22Rv1 (cell line): ENCODE results near the gene ZNF710.

Source experiments
- H3K27ac ChIP-seq: fragments of 450-650 bp; 2 replicates; pipeline ENCODE4 v1.5.1; 2017
- ZFX ChIP-seq: fragments of 450-650 bp; IDR thresholded peaks from 2 replicates; pipeline ENCODE4 v1.6.1; 2017; ENCODE audit warnings: antibody characterized with exemption, borderline replicate concordance
- TF ChIP-seq, protein P1 (sequence below): fragments of 450-650 bp; IDR thresholded peaks from 2 replicates; pipeline ENCODE4 v1.5.1; 2017; ENCODE audit warnings: mild to moderate bottlenecking

The ZNF710 gene

GRCh38 chr15:90078965-90079364, 77.8 kb downstream of the ZNF710 start:
- H3K27ac ChIP-seq, result no peak overlapping the region
- TF ChIP-seq, protein P1, sequence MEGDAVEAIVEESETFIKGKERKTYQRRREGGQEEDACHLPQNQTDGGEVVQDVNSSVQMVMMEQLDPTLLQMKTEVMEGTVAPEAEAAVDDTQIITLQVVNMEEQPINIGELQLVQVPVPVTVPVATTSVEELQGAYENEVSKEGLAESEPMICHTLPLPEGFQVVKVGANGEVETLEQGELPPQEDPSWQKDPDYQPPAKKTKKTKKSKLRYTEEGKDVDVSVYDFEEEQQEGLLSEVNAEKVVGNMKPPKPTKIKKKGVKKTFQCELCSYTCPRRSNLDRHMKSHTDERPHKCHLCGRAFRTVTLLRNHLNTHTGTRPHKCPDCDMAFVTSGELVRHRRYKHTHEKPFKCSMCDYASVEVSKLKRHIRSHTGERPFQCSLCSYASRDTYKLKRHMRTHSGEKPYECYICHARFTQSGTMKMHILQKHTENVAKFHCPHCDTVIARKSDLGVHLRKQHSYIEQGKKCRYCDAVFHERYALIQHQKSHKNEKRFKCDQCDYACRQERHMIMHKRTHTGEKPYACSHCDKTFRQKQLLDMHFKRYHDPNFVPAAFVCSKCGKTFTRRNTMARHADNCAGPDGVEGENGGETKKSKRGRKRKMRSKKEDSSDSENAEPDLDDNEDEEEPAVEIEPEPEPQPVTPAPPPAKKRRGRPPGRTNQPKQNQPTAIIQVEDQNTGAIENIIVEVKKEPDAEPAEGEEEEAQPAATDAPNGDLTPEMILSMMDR, result no peak
- no peak for TF ChIP-seq ZFX

- no peak overlapping the region for H3K27ac ChIP-seq
- TF ChIP-seq ZFX, result no peak
- TF ChIP-seq, protein P1, result no peak
Measured at GRCh38 chr15:90079619-90080457, 78.7 kb downstream of the ZNF710 start.

DNA sequence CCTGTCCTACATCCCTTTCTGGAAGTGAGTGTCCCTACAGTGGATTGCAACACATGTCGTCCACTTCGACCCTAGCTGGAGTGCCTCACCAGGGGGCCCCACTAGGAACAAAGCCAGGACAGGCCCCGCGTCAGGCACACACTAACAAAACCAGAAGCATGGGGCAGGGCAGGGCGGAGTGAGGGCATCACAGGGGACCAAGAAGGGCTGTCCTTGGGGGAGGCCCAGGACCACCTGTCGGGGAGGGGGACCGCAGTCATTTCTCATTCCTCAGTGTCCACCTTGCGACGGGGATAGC, 79.3 kb downstream of the ZNF710 start:
- TF ChIP-seq, protein P1, result no peak
- TF ChIP-seq ZFX, result no peak
- no peak overlapping the region for H3K27ac ChIP-seq

- no peak overlapping the region for H3K27ac ChIP-seq
- TF ChIP-seq, protein P1, result no peak
- TF ChIP-seq ZFX, result no peak
Measured at GRCh38 chr15:90080818-90081393, 79.8 kb downstream of the ZNF710 start.

DNA sequence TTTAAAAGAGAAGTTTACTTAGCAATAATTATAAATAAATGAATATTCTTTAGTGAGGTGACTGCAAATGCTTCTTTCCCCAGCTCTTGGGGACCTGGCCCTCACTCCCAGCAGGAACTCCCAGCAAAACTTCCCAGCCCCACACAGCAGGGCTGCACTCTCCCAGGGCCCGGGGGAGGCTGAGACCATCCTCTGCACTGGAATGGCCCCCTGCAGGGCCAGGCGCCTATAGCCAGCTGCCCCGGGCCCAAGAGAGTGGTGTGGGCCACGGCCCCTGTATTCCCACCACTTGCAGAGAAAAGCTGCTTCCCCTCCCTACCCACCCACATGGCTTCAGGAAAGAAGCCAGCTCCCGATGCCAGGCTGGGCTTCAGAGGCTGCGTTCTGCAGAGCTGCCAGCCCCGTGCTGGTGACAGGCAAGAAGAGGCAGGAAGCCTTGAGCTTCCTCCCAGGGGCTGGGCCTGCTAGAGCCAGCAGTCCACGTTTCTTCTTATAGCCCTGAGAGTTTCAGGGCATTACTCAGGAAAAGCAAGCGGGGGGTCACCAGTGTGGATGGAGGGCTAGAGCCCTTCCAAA, 81.1 kb downstream of the ZNF710 start:
- TF ChIP-seq, protein P1, result no peak
- no peak for TF ChIP-seq ZFX
- H3K27ac ChIP-seq, result no peak overlapping the region

DNA sequence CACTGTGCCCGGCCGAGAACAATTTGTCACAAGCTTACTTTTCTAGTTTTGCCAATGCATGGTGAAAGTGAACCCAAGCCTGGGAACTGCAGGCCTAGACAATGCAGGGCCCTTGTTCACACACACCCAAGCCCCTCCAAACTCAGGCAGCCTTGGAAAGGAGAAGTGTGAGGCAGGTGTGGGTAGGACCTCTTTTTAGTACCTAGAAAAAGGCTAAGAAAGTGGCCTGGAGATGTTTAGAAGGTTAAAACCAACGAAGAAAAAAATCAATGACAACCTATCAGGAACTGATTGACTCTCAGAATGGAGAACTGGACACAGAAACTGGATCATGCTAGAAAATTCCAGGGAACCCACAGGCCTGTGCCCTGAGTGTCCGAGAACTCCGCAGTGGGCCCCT, 82.3 kb downstream of the ZNF710 start:
- no peak overlapping the region for H3K27ac ChIP-seq
- TF ChIP-seq ZFX, result no peak
- TF ChIP-seq, protein P1, result no peak

DNA sequence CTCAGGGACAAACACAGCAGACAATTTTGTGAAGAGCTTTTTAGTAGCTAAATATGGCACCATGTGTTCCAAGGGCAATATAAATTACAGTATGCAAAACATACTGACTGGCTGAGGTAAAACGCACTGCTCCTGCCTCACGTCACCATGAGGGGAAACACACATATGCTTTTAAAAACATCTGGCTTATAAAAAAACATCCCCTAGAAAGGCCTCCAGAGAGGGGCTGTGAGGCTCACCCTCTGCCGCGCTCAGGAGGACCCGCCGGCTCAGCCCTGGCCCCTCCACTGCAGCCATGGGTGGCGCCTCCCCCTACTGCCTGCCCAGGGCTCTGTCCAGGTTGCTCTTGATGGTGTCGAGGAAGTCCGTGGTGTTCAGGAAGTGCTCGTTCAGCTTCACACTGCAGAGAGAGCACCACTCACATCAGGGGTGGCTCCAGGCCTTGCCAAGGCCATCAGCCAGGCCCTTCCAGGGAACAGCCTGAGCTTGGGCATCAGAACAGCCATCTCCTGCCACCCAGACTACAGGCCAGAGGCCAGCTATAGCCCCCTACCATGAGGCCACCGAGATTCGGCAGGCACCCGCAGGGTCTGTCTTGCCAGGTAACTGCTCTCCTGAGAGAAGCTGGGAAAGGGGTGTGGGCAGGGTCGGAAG, 83.0 kb downstream of the ZNF710 start:
- TF ChIP-seq ZFX, result no peak
- TF ChIP-seq, protein P1, result no peak
- H3K27ac ChIP-seq, result no peak overlapping the region
